Stimulated activated memory B cell treated with anti-CD40 and anti-IgM and Interleukin-4, amounts not matched to agents 10 μg/mL and 1 μg/mL and 100 μg/mL, for 72 hours (primary cell): ENCODE results near the gene VAMP3.
A peak's percentile ranks its signal among the peaks of the same experiment; 100 is the strongest.

Source experiments
- ATAC-seq: fragments of 150-1000 bp; cut with Tn5 transposase; 2 replicates; pipeline ENCODE4 v1.10.0; 2021
- H3K27ac Mint-ChIP-seq: one replicate; pipeline ENCODE4 v1.8.0; 2022; ENCODE audit warnings: mild to moderate bottlenecking, mixed read lengths
- H3K27me3 Mint-ChIP-seq: one replicate; pipeline ENCODE4 v1.8.0; 2022; ENCODE audit warnings: mixed read lengths
- H3K36me3 Mint-ChIP-seq: one replicate; pipeline ENCODE4 v1.8.0; 2022; ENCODE audit warnings: mixed read lengths
- H3K4me1 Mint-ChIP-seq: one replicate; pipeline ENCODE4 v1.8.0; 2022; ENCODE audit warnings: mixed read lengths
- H3K4me3 Mint-ChIP-seq: one replicate; pipeline ENCODE4 v1.8.0; 2022; ENCODE audit warnings: mild to moderate bottlenecking, moderate library complexity, mixed read lengths
- H3K9me3 Mint-ChIP-seq: one replicate; pipeline ENCODE4 v1.8.0; 2022; ENCODE audit warnings: mixed read lengths

VAMP3 gene

DNA sequence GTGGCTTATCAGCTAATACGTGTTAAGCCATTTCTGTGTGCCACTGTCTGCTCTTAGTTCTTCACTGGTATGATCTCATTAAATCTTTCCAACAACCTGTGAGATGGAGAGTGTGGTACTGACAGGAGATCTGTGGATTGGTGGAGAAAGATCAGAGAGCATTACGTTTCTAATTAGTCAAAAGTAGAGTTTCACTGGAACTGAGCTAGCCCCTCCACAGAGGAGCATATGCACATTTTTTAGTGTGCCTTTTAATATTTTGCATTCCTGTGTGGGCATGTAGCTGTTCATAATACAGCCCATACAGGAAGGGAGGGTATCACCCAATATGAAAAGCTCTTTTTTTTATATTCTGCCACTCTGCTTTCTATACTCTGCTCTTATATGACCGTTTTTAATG is 50.2 kb downstream of the VAMP3 start:
- no peak for ATAC-seq
- Mint-ChIP-seq H3K4me3 (no peak overlapping the region), H3K36me3 (peaks cover 20% of the 10 kb centered on the region), H3K27me3 (no peaks in the 10 kb centered on the region), H3K4me1 (no peaks in the 10 kb centered on the region), H3K27ac (no peak overlapping the region), H3K9me3 (no peaks in the 10 kb centered on the region)

- no peak overlapping the region for H3K27ac Mint-ChIP-seq
- H3K9me3 Mint-ChIP-seq: no peaks in the 10 kb centered on the region
- H3K4me1 Mint-ChIP-seq: peaks cover 7% of the 10 kb centered on the region
- ATAC-seq: no peak
- peaks cover 24% of the 10 kb centered on the region for H3K36me3 Mint-ChIP-seq
- H3K27me3 Mint-ChIP-seq: no peaks in the 10 kb centered on the region
- H3K4me3 Mint-ChIP-seq: no peak overlapping the region
These were observed 53.6 kb downstream of the VAMP3 start for GRCh38 chr1:7824701-7825100.

DNA sequence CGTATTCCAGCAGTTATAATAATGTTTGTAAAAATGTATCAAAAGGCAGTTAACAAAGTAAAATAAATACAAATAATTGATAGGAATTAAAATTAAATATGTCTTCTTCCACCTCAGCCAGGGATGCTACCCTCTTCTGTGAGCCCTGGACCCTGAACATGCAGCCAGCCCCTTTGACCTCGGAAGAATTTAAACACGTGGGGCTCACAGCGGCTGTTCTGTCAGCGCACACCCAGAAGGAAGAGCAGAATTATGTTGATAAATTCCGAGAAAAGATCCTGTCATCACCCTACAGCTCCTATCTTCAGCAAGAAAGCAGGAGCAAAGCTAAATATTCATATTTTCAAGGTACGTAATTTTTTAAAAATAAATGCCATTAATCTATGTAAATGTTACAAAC is 55.3 kb downstream of the VAMP3 start:
- Mint-ChIP-seq H3K4me3 (peak overlapping the region; percentile 88), H3K27ac (peak overlapping the region; percentile 89), H3K9me3 (no peaks in the 10 kb centered on the region), H3K27me3 (no peaks in the 10 kb centered on the region), H3K36me3 (peaks cover 25% of the 10 kb centered on the region), H3K4me1 (peaks cover 24% of the 10 kb centered on the region)
- ATAC-seq: no peak

- Mint-ChIP-seq H3K36me3 (peaks cover 27% of the 10 kb centered on the region), H3K4me1 (peaks cover 34% of the 10 kb centered on the region), H3K27ac (peak overlapping the region; percentile 89), H3K4me3 (peak overlapping the region; percentile 88), H3K27me3 (no peaks in the 10 kb centered on the region), H3K9me3 (no peaks in the 10 kb centered on the region)
- peak; percentile 57 for ATAC-seq
These were observed 56.2 kb downstream of the VAMP3 start for GRCh38 chr1:7827126-7827955.
